Upper lobe of left lung (tissue), 4 donors: ENCODE data around the gene GRIA3.

Experiments
- CTCF ChIP-seq, 6 experiments: fragments of 450-650 bp in 4 of 6; fragments of 200-600 bp in 2 of 6; sonication (generic) in 2 of 6; IDR thresholded peaks; one replicate each; pipeline ENCODE4 v1.5.1; 2016 to 2019; ENCODE audit warnings: antibody characterized with exemption in 6 of 6
- POLR2AphosphoS5 ChIP-seq, 2 donors: sonication (generic); formaldehyde crosslinking; IDR thresholded peaks; one replicate each; pipeline ENCODE4 v1.5.1; 2017; ENCODE audit warnings: antibody characterized with exemption in 2 of 2

GRCh38 chrX:123193101-123193500 is 9.0 kb downstream of the GRIA3 start:
- TF ChIP-seq POLR2AphosphoS5 (IDR thresholded peaks at IDR 0.05) (no peak), CTCF (IDR thresholded peaks at IDR 0.05) (no peak)
